Measurements from ENCODE around the gene AOC2. TPM values are rescaled to one million over a fixed set of nuclear protein-coding genes. Genes with fewer than 3 reads are reported as not detected.
A peak's percentile ranks its signal among the peaks of the same experiment; 100 is the strongest.

The AOC2 gene
- total and polyA plus RNA-seq, 9 of the 15 experiments (the other 6 are each of a cell fraction or from before 2014, with no cell fraction given), result 0.08 to 0.91 (median 0.49) TPM

- no peak for DNase-seq (ENCODE audit: extremely low read depth in 1 of 4, low spot score in 3 of 4)
- Histone ChIP-seq H3K9me1 (ENCODE audit: control insufficient read depth, insufficient read depth, low read length) (no peaks in the 10 kb centered on the region), H3K4me2 (ENCODE audit: insufficient read depth, low read length) (no peak overlapping the region), H3K79me2 (ENCODE audit: control insufficient read depth, insufficient read depth, low read length) (no peaks in the 10 kb centered on the region), H3K27ac (ENCODE audit: extremely low read depth, low read depth, low read length) (no peak overlapping the region), H4K20me1 (replicated peaks; ENCODE audit: control insufficient read depth, insufficient read depth, low read length) (0 out of 2 replicates have a peak, but pooled peaks cover 2% of the 10 kb centered on the region), H3K4me1 (replicated peaks in 1 of 2; ENCODE audit: control insufficient read depth in 2 of 2, insufficient read depth in 2 of 2, low read length in 2 of 2) (peaks cover 3 to 10% of the 10 kb centered on the region in 2 experiments; a peak in 3 of 5 replicates), H3K4me3 (no peak overlapping the region), H3K36me3 (ENCODE audit: control insufficient read depth, insufficient read depth, low read length) (peaks cover 18% of the 10 kb centered on the region), H3K9me3 (replicated peaks; ENCODE audit: control insufficient read depth, insufficient read depth, low read depth, low read length) (no peaks in the 10 kb centered on the region), H2AFZ (ENCODE audit: low read depth, low read length) (no peak overlapping the region), H3K9ac (ENCODE audit: insufficient read depth in 1 of 2, low read depth in 2 of 2, low read length in 2 of 2) (peak overlapping the region in 1 of 2 experiments; percentile 14; a peak in 1 of 4 replicates), H3K27me3 (ENCODE audit: control insufficient read depth in 2 of 2, insufficient read depth in 2 of 2, low read length in 2 of 2) (no peaks in the 10 kb centered on the region)
- 60% methylated on average over 9 of the region's 9 CpGs for WGBS (ENCODE audit: insufficient coverage, low coverage, missing lambda C conversion rate)
- in situ Hi-C loops (cut with MboI), result no loop called here
- ChIA-PET POLR2A (no interaction called here), CTCF (ENCODE audit: low intra/inter-chr PET ratio) (no interaction called here)
- intact Hi-C loops (cut with micrococcal nuclease), result no loop called here
- no TSS peak for BruUV-seq (replicated peaks)
- no peak for ATAC-seq
- no peak for FAIRE-seq
- TF ChIP-seq THRAP3 (IDR thresholded peaks at IDR 0.05; ENCODE audit: borderline replicate concordance) (no peak), FOXM1 (IDR thresholded peaks at IDR 0.05; ENCODE audit: low read depth) (no peak), FOXM1 (CRISPR knock-in tag; IDR thresholded peaks at IDR 0.05; ENCODE audit: low read depth) (no peak), PML (IDR thresholded peaks at IDR 0.05; ENCODE audit: low read length) (no peak), THRA (IDR thresholded peaks at IDR 0.05) (no peak), ZNF696 (CRISPR knock-in tag; conservative IDR thresholded peaks at IDR 0.05) (no peak), HOMEZ (CRISPR knock-in tag; IDR thresholded peaks at IDR 0.05) (no peak), FOXJ2 (tag; IDR thresholded peaks at IDR 0.05) (no peak), TFAM (CRISPR knock-in tag; conservative IDR thresholded peaks at IDR 0.05) (no peak), TBP (optimal IDR thresholded peaks at IDR 0.05; ENCODE audit: low read depth, low read length) (no peak), KAT8 (IDR thresholded peaks at IDR 0.05; ENCODE audit: low read depth) (no peak), ATF2 (CRISPR knock-in tag; IDR thresholded peaks at IDR 0.05) (no peak), GATA2 (CRISPR knock-in tag; IDR thresholded peaks at IDR 0.05) (no peak), TARDBP (IDR thresholded peaks at IDR 0.05) (no peak), ZBTB17 (CRISPR knock-in tag; IDR thresholded peaks at IDR 0.05) (no peak), MYBL2 (IDR thresholded peaks at IDR 0.05; ENCODE audit: low read depth) (no peak), MYBL2 (CRISPR knock-in tag; IDR thresholded peaks at IDR 0.05; ENCODE audit: borderline replicate concordance) (no peak), TEAD2 (tag; IDR thresholded peaks at IDR 0.05) (no peak)
These were observed 4.7 kb downstream of the AOC2 start for GRCh38 chr17:42849031-42849430.
